K562 (cell line): ENCODE measurements around the gene TMED6. TPM values are rescaled to one million over a fixed set of nuclear protein-coding genes. Genes with fewer than 3 reads are reported as not detected.

Experiments used
- ARID2 ChIP-seq: fragments of 450-650 bp; IDR thresholded peaks from 2 replicates; pipeline ENCODE4 v1.6.1; 2017; ENCODE audit warnings: antibody characterized with exemption, mild to moderate bottlenecking
- CCAR2 ChIP-seq: fragments of 200-400 bp; formaldehyde crosslinking; IDR thresholded peaks from 2 replicates; pipeline ENCODE4 v1.6.1; 2017; ENCODE audit warnings: mild to moderate bottlenecking, low read depth, low read length
- CSDE1 ChIP-seq, 2 experiments: fragments of 450-650 bp; IDR thresholded peaks; 2 replicates each; pipeline ENCODE4 v1.6.1; 2016; ENCODE audit warnings: mild to moderate bottlenecking in 1 of 2
- DMBX1 ChIP-seq: fragments of 250-450 bp; sonication (Bioruptor Pico); IDR thresholded peaks from 2 replicates; pipeline ENCODE4 v1.8.0; 2022; ENCODE audit warnings: inconsistent platforms, mild to moderate bottlenecking, moderate library complexity, borderline replicate concordance
- GABPB1 ChIP-seq: sonication (generic); formaldehyde crosslinking; IDR thresholded peaks from 2 replicates; pipeline ENCODE4 v1.8.0; 2022; ENCODE audit warnings: mild to moderate bottlenecking, missing genetic modification reagents
- HDAC3 ChIP-seq: fragments of 450-650 bp; IDR thresholded peaks from 2 replicates; pipeline ENCODE4 v1.6.1; 2018; ENCODE audit warnings: borderline replicate concordance, mild to moderate bottlenecking, moderate library complexity; ENCODE audit not compliant: partially characterized antibody
- LCOR ChIP-seq: sonication (generic); formaldehyde crosslinking; IDR thresholded peaks from 2 replicates; pipeline ENCODE4 v1.8.0; 2022; ENCODE audit warnings: mild to moderate bottlenecking, missing genetic modification reagents
- MCM5 ChIP-seq: fragments of 450-650 bp; IDR thresholded peaks from 2 replicates; pipeline ENCODE4 v1.6.1; 2016; ENCODE audit warnings: low read depth
- MXI1 ChIP-seq: IDR thresholded peaks from 2 replicates; pipeline ENCODE4 v1.6.1; 2011; ENCODE audit warnings: low read depth, mild to moderate bottlenecking, improper control_type of control experiment, low read length
- POLR2A ChIP-seq: fragments of 450-650 bp; conservative IDR thresholded peaks from 2 replicates; pipeline ENCODE4 v1.6.1; 2016
- RBM15 ChIP-seq: fragments of 200-400 bp; formaldehyde crosslinking; IDR thresholded peaks from 2 replicates; pipeline ENCODE4 v1.6.1; 2018; ENCODE audit warnings: mild to moderate bottlenecking, low read length, moderate library complexity; ENCODE audit not compliant: insufficient read depth
- SMAD3 ChIP-seq: fragments of 450-650 bp; formaldehyde crosslinking; conservative IDR thresholded peaks from 2 replicates; pipeline ENCODE4 v1.4.0; 2020; ENCODE audit warnings: mild to moderate bottlenecking
- SMARCA5 ChIP-seq: fragments of 450-650 bp; IDR thresholded peaks from 2 replicates; pipeline ENCODE4 v1.6.1; 2016
- ZNF217 ChIP-seq: sonication (generic); formaldehyde crosslinking; IDR thresholded peaks from 2 replicates; pipeline ENCODE4 v1.8.0; 2022; ENCODE audit warnings: mild to moderate bottlenecking, missing genetic modification reagents
- ZNF354B ChIP-seq: fragments of 250-450 bp; sonication (Bioruptor Pico); IDR thresholded peaks from 2 replicates; pipeline ENCODE4 v1.4.0; 2020
- polyA plus RNA-seq, 8 experiments: library from polyadenylated mRNA; depleted of rRNA in 4 of 8; stranded (reverse) in 5 of 8; unstranded in 3 of 8; fragments of >200 nt; fragmentation: Nextera tagmentation in 2 of 8; fragmentation: Illumina TruSeq in 1 of 8; extraction: Ambion mirVana in 2 of 8; extraction: Trizol in 1 of 8; gene quantifications; 2 replicates each; pipeline versions ENCODE4 v1.2.1 to v1.2.3, GENCODE V29; 2011 to 2014; ENCODE audit warnings: inconsistent platforms in 1 of 8, missing spikeins in 1 of 8
- total RNA-seq, 7 experiments: library from RNA; depleted of rRNA in 6 of 7; stranded (reverse); fragments of >200 nt in 6 of 7; fragmentation: Illumina TruSeq in 2 of 7; extraction: Trizol in 2 of 7; gene quantifications; 2 replicates each; pipeline versions ENCODE4 v1.2.1 to v1.2.3, GENCODE V29; 2011 to 2021; ENCODE audit warnings: low replicate concordance in 1 of 7
- TF ChIP-seq, protein P1 (sequence below): fragments of 200-600 bp; sonication (generic); IDR thresholded peaks from one replicate; pipeline ENCODE4 v1.6.1; 2012; ENCODE audit warnings: mild to moderate bottlenecking, low read depth, low read length, inconsistent platforms
- TF ChIP-seq, protein P2 (sequence below): fragments of 250-450 bp; sonication (Bioruptor Pico); IDR thresholded peaks from 2 replicates; pipeline ENCODE4 v1.5.0; 2020; ENCODE audit warnings: mild to moderate bottlenecking

Gene TMED6
- total and polyA plus RNA-seq, 9 of the 15 experiments (the other 6 are each of a cell fraction or from before 2014, with no cell fraction given): 0.14 to 0.45 (median 0.25) TPM; not detected in 2

DNA sequence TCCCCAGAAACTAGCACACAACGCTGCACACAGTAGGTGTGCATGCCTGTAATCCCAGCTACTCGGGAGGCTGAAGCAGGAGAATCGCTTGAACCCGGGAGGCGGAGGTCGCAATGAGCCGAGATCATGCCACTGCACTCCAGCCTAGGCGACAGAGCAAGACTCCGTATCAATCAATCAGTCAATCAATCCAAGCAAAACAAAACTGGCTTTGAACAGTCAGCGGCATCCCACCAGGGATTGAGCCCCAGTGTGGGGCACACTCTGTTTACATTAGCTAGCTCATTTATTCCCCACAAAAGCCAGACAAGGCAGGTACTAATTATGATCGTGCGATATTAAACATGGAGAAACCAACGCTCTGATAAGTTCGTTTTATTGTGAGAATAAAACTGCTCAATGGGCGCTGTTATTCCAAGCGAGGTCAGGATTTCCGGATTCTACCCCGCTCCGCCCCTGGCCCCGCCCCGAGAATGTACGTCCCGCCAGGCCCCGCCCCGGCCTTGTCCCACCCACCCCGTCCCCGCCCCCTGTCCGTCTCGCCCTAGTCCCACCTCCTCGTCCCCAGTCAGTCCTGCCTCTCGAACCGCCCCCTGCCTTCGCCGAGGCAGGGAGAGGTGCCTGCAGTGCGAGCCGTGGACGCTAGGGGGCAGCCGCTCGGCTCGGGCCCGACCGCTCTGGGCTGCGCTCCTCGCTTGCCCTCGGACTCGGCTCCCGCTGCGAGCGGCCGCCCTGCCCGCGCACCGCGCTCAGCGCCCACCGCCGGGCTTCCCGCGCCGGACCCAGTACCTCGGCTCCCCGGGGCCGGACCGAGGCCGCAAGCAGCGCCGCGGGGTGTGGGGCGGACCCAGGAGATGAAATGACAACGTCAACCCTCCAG lies 40.7 kb downstream of the TMED6 start, which contains the start of gene VPS4A (continued):
- TF ChIP-seq MXI1: no peak
- TF ChIP-seq POLR2A: peak; percentile 73; the same call in 1 of the 2 replicates
- TF ChIP-seq CSDE1 (IDR thresholded peaks at IDR 0.05): no peak
- TF ChIP-seq RBM15: no peak
- TF ChIP-seq SMAD3: no peak
- TF ChIP-seq, protein P1, sequence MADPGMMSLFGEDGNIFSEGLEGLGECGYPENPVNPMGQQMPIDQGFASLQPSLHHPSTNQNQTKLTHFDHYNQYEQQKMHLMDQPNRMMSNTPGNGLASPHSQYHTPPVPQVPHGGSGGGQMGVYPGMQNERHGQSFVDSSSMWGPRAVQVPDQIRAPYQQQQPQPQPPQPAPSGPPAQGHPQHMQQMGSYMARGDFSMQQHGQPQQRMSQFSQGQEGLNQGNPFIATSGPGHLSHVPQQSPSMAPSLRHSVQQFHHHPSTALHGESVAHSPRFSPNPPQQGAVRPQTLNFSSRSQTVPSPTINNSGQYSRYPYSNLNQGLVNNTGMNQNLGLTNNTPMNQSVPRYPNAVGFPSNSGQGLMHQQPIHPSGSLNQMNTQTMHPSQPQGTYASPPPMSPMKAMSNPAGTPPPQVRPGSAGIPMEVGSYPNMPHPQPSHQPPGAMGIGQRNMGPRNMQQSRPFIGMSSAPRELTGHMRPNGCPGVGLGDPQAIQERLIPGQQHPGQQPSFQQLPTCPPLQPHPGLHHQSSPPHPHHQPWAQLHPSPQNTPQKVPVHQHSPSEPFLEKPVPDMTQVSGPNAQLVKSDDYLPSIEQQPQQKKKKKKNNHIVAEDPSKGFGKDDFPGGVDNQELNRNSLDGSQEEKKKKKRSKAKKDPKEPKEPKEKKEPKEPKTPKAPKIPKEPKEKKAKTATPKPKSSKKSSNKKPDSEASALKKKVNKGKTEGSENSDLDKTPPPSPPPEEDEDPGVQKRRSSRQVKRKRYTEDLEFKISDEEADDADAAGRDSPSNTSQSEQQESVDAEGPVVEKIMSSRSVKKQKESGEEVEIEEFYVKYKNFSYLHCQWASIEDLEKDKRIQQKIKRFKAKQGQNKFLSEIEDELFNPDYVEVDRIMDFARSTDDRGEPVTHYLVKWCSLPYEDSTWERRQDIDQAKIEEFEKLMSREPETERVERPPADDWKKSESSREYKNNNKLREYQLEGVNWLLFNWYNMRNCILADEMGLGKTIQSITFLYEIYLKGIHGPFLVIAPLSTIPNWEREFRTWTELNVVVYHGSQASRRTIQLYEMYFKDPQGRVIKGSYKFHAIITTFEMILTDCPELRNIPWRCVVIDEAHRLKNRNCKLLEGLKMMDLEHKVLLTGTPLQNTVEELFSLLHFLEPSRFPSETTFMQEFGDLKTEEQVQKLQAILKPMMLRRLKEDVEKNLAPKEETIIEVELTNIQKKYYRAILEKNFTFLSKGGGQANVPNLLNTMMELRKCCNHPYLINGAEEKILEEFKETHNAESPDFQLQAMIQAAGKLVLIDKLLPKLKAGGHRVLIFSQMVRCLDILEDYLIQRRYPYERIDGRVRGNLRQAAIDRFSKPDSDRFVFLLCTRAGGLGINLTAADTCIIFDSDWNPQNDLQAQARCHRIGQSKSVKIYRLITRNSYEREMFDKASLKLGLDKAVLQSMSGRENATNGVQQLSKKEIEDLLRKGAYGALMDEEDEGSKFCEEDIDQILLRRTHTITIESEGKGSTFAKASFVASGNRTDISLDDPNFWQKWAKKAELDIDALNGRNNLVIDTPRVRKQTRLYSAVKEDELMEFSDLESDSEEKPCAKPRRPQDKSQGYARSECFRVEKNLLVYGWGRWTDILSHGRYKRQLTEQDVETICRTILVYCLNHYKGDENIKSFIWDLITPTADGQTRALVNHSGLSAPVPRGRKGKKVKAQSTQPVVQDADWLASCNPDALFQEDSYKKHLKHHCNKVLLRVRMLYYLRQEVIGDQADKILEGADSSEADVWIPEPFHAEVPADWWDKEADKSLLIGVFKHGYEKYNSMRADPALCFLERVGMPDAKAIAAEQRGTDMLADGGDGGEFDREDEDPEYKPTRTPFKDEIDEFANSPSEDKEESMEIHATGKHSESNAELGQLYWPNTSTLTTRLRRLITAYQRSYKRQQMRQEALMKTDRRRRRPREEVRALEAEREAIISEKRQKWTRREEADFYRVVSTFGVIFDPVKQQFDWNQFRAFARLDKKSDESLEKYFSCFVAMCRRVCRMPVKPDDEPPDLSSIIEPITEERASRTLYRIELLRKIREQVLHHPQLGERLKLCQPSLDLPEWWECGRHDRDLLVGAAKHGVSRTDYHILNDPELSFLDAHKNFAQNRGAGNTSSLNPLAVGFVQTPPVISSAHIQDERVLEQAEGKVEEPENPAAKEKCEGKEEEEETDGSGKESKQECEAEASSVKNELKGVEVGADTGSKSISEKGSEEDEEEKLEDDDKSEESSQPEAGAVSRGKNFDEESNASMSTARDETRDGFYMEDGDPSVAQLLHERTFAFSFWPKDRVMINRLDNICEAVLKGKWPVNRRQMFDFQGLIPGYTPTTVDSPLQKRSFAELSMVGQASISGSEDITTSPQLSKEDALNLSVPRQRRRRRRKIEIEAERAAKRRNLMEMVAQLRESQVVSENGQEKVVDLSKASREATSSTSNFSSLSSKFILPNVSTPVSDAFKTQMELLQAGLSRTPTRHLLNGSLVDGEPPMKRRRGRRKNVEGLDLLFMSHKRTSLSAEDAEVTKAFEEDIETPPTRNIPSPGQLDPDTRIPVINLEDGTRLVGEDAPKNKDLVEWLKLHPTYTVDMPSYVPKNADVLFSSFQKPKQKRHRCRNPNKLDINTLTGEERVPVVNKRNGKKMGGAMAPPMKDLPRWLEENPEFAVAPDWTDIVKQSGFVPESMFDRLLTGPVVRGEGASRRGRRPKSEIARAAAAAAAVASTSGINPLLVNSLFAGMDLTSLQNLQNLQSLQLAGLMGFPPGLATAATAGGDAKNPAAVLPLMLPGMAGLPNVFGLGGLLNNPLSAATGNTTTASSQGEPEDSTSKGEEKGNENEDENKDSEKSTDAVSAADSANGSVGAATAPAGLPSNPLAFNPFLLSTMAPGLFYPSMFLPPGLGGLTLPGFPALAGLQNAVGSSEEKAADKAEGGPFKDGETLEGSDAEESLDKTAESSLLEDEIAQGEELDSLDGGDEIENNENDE: no peak
- TF ChIP-seq ZNF354B: no peak
- TF ChIP-seq HDAC3: no peak
- TF ChIP-seq LCOR (CRISPR knock-in tag): no peak
- no peak for TF ChIP-seq MCM5
- no peak for TF ChIP-seq ARID2
- TF ChIP-seq DMBX1 (CRISPR knock-in tag): no peak
- no peak for TF ChIP-seq SMARCA5
- TF ChIP-seq, protein P2, sequence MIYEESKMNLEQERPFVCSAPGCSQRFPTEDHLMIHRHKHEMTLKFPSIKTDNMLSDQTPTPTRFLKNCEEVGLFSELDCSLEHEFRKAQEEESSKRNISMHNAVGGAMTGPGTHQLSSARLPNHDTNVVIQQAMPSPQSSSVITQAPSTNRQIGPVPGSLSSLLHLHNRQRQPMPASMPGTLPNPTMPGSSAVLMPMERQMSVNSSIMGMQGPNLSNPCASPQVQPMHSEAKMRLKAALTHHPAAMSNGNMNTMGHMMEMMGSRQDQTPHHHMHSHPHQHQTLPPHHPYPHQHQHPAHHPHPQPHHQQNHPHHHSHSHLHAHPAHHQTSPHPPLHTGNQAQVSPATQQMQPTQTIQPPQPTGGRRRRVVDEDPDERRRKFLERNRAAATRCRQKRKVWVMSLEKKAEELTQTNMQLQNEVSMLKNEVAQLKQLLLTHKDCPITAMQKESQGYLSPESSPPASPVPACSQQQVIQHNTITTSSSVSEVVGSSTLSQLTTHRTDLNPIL: no peak
- peak; percentile 56 for TF ChIP-seq GABPB1 (CRISPR knock-in tag)
- no peak for TF ChIP-seq ZNF217 (CRISPR knock-in tag)
- TF ChIP-seq CCAR2: no peak
